Measurements from ENCODE around the gene SPAG4.

Gene SPAG4, protein sequence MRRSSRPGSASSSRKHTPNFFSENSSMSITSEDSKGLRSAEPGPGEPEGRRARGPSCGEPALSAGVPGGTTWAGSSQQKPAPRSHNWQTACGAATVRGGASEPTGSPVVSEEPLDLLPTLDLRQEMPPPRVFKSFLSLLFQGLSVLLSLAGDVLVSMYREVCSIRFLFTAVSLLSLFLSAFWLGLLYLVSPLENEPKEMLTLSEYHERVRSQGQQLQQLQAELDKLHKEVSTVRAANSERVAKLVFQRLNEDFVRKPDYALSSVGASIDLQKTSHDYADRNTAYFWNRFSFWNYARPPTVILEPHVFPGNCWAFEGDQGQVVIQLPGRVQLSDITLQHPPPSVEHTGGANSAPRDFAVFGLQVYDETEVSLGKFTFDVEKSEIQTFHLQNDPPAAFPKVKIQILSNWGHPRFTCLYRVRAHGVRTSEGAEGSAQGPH
- total RNA-seq = 0.12 to 2.1 (median 0.39) reads per million in 17 experiments

GRCh38 chr20:35615667-35616464, at the start of gene SPAG4:
Gene SPAG4, plus strand, starts transcription at chr20:35615829. Its CDS starts 175 bp downstream, at chr20:35616004.
- DNase-seq = peak; percentile 74 to 100 (median 100)

GRCh38 chr20:35568645-35569044, 47.0 kb upstream of the SPAG4 start:
- DNase-seq = peak in 1 of 4 experiments; percentile 16

- DNase-seq = no peak
These were observed 44.1 kb upstream of the SPAG4 start for GRCh38 chr20:35571555-35571954.

DNA sequence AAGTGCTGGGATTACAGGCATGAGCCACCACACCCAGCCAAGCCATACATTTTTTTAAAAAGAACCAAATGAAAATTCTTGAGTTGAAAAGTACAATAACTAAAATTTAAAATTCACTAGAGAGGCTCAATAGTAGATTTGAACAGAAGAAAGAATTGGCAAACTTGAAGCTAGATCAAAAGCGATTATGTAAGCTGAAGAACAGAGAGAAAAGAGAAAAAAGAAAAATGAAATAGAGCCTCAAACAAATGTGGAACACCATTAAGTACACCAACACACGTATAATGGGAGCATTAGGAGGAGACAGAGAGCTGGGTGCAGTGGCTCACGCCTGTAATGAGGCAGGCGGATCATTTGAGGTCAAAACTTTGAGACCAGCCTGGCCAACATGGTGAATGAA, 42.8 kb upstream of the SPAG4 start:
- no peak for DNase-seq

- no peak for DNase-seq
These were observed 39.7 kb upstream of the SPAG4 start for GRCh38 chr20:35575958-35576357.

DNA sequence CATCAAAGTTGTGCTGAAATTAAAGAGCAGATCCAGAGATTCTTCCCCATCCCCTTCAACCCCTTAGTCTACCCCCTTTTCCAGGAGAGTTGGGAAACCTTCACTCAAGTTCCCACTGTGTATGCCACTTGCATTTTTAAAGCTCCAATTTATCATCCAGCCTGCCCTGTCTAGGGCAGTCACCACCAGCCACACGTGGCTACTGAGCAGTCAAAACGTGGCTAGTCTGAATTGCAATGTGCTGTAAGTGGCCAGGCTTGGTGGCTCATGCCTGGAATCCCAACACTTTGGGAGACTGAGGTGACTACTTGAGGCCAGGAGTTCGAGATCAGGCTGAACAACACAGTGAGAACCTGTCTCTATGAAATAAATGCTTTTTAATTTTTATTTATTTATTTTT, 38.8 kb upstream of the SPAG4 start:
- no peak for DNase-seq

- no peak for DNase-seq
These were observed 37.2 kb upstream of the SPAG4 start for GRCh38 chr20:35578469-35578868.

DNA sequence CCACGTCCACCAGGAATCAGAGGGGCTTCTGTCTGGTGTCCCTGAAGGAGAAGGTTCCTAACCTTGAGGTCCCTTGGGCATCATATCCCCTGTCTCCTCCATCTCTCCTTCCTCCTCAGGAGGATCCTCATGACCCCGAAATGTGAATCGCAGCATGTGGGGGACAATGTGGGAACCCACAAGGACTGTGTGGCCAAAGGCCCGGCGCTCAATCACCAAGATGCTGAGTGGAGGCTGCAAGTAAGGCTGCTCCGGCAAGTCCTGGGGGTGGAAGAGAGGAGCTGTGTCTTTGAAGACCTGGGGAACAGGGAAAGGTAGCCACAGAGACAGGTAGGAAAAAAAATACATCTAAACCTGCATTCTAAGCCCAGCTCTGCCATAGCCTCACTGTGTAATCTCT, 36.4 kb upstream of the SPAG4 start:
- DNase-seq = no peak

GRCh38 chr20:35582131-35582530, 33.5 kb upstream of the SPAG4 start:
- DNase-seq = no peak

- DNase-seq = no peak
These were observed 32.8 kb upstream of the SPAG4 start for GRCh38 chr20:35582741-35583404.

DNA sequence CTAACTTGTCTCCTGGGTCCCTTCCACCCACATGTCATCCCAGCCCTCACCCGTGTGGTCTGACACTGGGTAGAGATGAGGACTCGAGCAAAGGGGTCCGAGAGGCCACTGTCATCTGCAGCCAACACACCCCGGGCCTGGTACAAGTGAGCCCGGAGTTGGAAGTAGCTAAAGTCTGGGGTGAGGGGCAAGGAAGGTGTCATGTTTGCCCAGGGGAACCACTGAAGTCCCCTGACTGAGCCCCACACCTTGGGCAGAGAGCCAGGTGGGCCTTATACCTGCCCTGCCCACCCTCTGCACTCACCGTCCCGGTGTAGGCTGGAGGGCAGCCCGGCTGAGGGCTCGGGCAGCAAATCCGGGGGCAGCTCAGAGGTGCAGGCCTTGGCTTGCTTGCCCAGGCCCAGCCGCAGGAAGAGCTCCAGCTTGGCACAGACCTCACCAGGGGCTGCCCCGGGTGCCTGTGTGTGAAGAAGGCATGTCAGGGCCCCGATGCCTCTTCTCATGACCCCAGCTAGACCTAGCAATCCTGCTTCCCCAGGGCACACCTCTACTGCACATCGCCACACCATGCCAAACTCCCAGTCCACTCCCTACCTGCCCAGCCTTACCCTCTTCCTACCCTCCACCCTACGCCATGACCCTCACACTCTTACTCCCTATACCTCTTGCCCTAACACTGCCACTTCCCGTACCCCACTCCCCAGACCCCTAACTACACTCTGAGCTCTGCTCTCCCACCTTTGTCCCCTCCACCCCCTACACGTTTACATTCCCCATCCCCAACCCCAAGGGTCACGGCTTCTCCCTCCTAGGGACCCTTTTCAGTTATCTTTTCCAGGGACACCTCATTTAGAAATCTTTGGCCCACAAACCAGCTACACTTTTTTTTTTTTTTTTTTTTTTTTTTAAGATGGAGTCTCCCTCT, 31.7 kb upstream of the SPAG4 start:
- DNase-seq = no peak

DNA sequence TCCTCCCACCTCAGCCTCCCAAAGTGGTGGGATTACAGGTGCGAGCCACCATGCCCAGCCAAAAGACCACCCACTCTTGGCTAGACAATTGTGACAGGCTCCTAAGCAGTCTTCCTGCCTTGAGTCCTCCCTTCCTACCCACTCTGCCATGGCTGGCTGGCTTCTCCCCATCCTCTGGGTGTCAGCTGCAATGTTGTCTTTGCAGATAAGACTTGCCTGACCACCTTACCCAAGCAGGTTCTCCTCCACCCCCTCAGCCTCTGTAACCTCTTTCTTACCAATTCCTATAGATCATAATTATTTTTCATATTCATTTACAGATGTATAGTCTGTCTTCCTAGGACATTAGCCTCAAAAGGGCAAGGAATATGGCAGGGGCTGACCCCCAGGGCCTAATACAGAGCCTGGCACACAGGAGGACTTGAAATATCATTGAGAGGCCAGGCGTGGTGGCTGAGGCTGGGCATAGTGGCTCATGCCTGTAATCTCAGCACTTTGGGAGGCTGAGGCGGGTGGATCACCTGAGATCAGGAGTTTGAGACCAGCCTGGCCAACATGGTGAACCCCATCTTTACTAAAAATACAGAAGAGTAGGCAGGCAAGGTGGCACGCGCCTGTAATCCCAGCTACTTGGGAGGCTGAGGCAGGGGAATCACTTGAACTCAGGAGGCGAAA, 28.7 kb upstream of the SPAG4 start:
- DNase-seq = no peak

DNA sequence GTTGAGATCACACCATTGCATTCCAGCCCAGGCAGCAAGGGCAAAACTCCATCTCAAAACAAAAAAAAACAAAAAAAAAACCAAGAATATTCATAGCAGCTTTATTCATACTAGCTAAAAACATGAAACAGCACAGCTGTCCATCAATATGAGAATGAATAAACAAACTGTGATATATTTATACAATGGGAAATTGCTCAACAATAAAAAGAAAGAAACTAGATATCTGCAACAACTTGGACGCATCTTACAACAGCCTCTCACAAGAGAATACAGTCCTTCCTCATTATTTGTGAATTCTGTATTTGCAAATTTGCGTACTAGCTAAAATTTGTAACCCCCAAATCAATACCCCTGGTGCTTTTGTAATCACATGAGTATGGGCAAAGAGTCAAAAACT, 28.2 kb upstream of the SPAG4 start:
- peak in 1 of 4 experiments; percentile 8 for DNase-seq

GRCh38 chr20:35588397-35588796, 27.2 kb upstream of the SPAG4 start:
- DNase-seq = no peak

- no peak for DNase-seq
These were observed 23.2 kb upstream of the SPAG4 start for GRCh38 chr20:35592339-35592974.

- DNase-seq = no peak
These were observed 20.2 kb upstream of the SPAG4 start for GRCh38 chr20:35595456-35595855.

DNA sequence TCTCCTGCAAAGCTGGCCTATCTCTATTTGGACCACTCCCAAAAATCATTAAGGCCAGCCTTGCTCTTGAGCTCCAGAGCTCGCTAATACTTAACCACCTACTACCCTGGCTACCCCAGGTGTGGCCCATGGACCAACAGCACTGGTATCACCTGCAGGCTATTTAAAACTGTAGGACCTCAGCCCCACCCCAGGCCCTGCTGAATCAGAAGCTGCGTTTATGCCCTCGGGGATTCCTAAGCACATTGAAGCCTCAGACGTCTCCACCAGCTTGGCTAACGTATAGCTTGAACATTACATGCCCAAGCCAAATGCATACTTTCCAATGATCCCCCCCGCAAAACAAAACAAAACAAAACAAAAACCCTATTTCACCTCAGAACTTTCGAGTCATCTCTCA, 19.7 kb upstream of the SPAG4 start:
- DNase-seq = no peak

DNA sequence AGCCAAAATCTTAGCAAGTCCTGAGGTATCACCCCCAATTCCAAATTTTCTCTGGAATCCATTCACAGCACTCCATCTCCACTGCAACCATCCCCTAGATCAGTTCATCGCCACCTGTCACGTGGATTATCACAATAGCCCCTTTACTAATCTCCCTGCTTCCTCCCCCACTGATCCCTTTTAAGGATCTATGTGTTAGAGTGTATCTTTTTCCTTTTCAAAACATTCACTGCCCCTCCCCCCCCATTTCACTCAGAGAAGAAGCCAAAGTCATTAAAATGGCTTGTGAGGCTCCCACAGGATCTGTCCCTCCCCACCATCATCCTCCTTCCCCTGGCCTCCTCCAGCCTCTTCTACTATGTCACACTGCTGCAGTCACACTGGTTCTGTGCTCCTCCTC, 18.4 kb upstream of the SPAG4 start:
- DNase-seq = no peak

DNA sequence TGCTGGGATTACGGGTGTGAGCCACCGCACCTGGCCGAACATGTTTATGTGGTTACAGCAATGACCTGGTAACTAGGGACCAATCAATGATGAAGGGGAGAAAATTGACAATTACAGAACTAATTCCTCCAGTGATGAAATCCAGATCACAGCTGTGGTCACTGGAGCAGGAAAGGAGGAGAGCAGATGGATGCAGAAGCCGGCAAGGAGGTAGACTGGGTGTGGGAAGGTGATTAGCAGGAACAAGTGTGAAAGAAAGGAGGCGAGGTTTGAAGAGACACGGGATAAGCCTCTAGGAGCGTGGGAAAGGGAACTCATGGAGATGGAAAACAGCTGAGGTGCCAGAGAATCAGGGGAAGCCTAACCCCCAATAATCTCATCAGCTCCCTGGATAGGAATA, 17.2 kb upstream of the SPAG4 start:
- no peak for DNase-seq

GRCh38 chr20:35598899-35599775, 16.5 kb upstream of the SPAG4 start:
- DNase-seq = no peak

Measured in suppressor macrophage (primary cell).